HUDEP-2 (cell line): Measurements from ENCODE around the gene MMS22L.
"Not testable (repeated sequence)": the region's sequence is repeated elsewhere in the genome, so short reads cannot be mapped to it uniquely, and the experiment has no call there.

Source experiments
- DNase-seq, 76 experiments: peaks; one replicate each; lab custom pipeline; 2025; ENCODE audit not compliant: unreplicated experiment in 76 of 76; lab: John Stamatoyannopoulos, UW

The MMS22L gene

GRCh38 chr6:97262676-97263075, 20.3 kb downstream of the MMS22L start:
- no peak for DNase-seq

GRCh38 chr6:97246842-97247241, 36.2 kb downstream of the MMS22L start:
- DNase-seq = no peak

- DNase-seq = no peak
Observed at GRCh38 chr6:97240222-97240621, 42.8 kb downstream of the MMS22L start.

- DNase-seq = no peak
Observed at GRCh38 chr6:97231911-97232310, 51.1 kb downstream of the MMS22L start.

GRCh38 chr6:97222903-97223302, 60.1 kb downstream of the MMS22L start:
- no peak for DNase-seq

- DNase-seq = peak in 3 of 76 experiments; percentile 4 to 51 (median 33)
Observed at GRCh38 chr6:97218912-97219311, 64.1 kb downstream of the MMS22L start.

GRCh38 chr6:97215157-97215769, 67.8 kb downstream of the MMS22L start:
- DNase-seq = peak in 28 of 76 experiments; percentile 3 to 43 (median 22)

- DNase-seq = no peak
Observed at GRCh38 chr6:97214671-97215070, 68.3 kb downstream of the MMS22L start.

GRCh38 chr6:97207383-97207782, 75.6 kb downstream of the MMS22L start:
- DNase-seq = no peak

GRCh38 chr6:97205966-97206365, 77.0 kb downstream of the MMS22L start:
- no peak for DNase-seq

- peak in 2 of 76 experiments; percentile 9 to 10 for DNase-seq
Observed at GRCh38 chr6:97203343-97203742, 79.7 kb downstream of the MMS22L start.

GRCh38 chr6:97198046-97198565, 84.9 kb downstream of the MMS22L start:
- DNase-seq = peak in 3 of 76 experiments; percentile 5 to 33 (median 13)

- peak in 65 of 76 experiments; percentile 3 to 78 (median 45) for DNase-seq
Observed at GRCh38 chr6:97195117-97195516, 87.9 kb downstream of the MMS22L start.

GRCh38 chr6:97189767-97190166, 93.2 kb downstream of the MMS22L start:
- DNase-seq = no peak

- DNase-seq = no peak
Observed at GRCh38 chr6:97187951-97188350, 95.1 kb downstream of the MMS22L start.

GRCh38 chr6:97186416-97186999, 96.5 kb downstream of the MMS22L start:
- DNase-seq = peak in 66 of 76 experiments; percentile 1 to 80 (median 54)

GRCh38 chr6:97177905-97178304, 105.1 kb downstream of the MMS22L start:
- no peak for DNase-seq

- DNase-seq = no peak
Observed at GRCh38 chr6:97176468-97176867, 106.5 kb downstream of the MMS22L start.

- no peak for DNase-seq
Observed at GRCh38 chr6:97175806-97176205, 107.2 kb downstream of the MMS22L start.

- DNase-seq = no peak
Observed at GRCh38 chr6:97174471-97174870, 108.5 kb downstream of the MMS22L start.

- DNase-seq = no peak
Observed at GRCh38 chr6:97160280-97160679, 122.7 kb downstream of the MMS22L start.

- not testable (repeated sequence) for DNase-seq
Observed at GRCh38 chr6:97155447-97155846, 127.6 kb downstream of the MMS22L start.
